ENCODE data around the gene TTC33.
"Not testable (repeated sequence)": the region's sequence is repeated elsewhere in the genome, so short reads cannot be mapped to it uniquely, and the experiment has no call there.

TTC33 gene

GRCh38 chr5:40778133-40778532 lies 22.4 kb upstream of the TTC33 start:
- no peak for DNase-seq

- no peak for DNase-seq
These were observed 20.9 kb upstream of the TTC33 start for GRCh38 chr5:40776658-40776977.

GRCh38 chr5:40775846-40776657 lies 20.3 kb upstream of the TTC33 start:
- DNase-seq, result no peak

- no peak for DNase-seq
These were observed 19.5 kb upstream of the TTC33 start for GRCh38 chr5:40775085-40775845.

GRCh38 chr5:40774623-40775022 lies 18.9 kb upstream of the TTC33 start:
- no peak for DNase-seq

- no peak for DNase-seq
These were observed 15.0 kb upstream of the TTC33 start for GRCh38 chr5:40770764-40771163.

GRCh38 chr5:40762705-40763104 lies 6.9 kb upstream of the TTC33 start:
- no peak for DNase-seq

GRCh38 chr5:40757400-40757799 lies 1.6 kb upstream of the TTC33 start:
- no peak for DNase-seq

- peak; percentile 38 for DNase-seq
These were observed 711 bp downstream of the TTC33 start for GRCh38 chr5:40755093-40755406.

- DNase-seq, result no peak
These were observed 1.2 kb downstream of the TTC33 start for GRCh38 chr5:40754381-40755092.

- no peak for DNase-seq
These were observed 9.1 kb downstream of the TTC33 start for GRCh38 chr5:40746703-40747102.

- no peak for DNase-seq
These were observed 12.0 kb downstream of the TTC33 start for GRCh38 chr5:40743771-40744170.

GRCh38 chr5:40738502-40738901 lies 17.3 kb downstream of the TTC33 start:
- DNase-seq, result no peak

GRCh38 chr5:40736103-40736875 lies 19.5 kb downstream of the TTC33 start:
- DNase-seq, result no peak

GRCh38 chr5:40735609-40736008 lies 20.2 kb downstream of the TTC33 start:
- DNase-seq, result no peak

GRCh38 chr5:40734986-40735385 lies 20.8 kb downstream of the TTC33 start:
- no peak for DNase-seq

- no peak for DNase-seq
These were observed 21.7 kb downstream of the TTC33 start for GRCh38 chr5:40733879-40734563.

GRCh38 chr5:40733434-40733833 lies 22.3 kb downstream of the TTC33 start:
- no peak for DNase-seq

- not testable (repeated sequence) for DNase-seq
These were observed 33.3 kb downstream of the TTC33 start for GRCh38 chr5:40722497-40722911.

GRCh38 chr5:40720069-40720468 lies 35.7 kb downstream of the TTC33 start:
- no peak for DNase-seq

GRCh38 chr5:40717281-40717680 lies 38.5 kb downstream of the TTC33 start:
- DNase-seq, result no peak

GRCh38 chr5:40716590-40716989 lies 39.2 kb downstream of the TTC33 start:
- no peak for DNase-seq

GRCh38 chr5:40716000-40716399 lies 39.8 kb downstream of the TTC33 start:
- DNase-seq, result no peak
